GM19023 (cell line): ENCODE measurements around the gene DISP2.
A peak's percentile ranks its signal among the peaks of the same experiment; 100 is the strongest.

Experiments used
- ATAC-seq: cut with Tn5 transposase; IDR thresholded peaks from one replicate; pipeline ENCODE4 v1.9.1; 2021; ENCODE audit warnings: mild to moderate bottlenecking, moderate library complexity; ENCODE audit not compliant: unreplicated experiment

The DISP2 gene

GRCh38 chr15:40328176-40328575 is 29.8 kb upstream of the DISP2 start:
- ATAC-seq, result no peak

GRCh38 chr15:40328751-40329150 is 29.3 kb upstream of the DISP2 start:
- no peak for ATAC-seq

- ATAC-seq, result no peak
Observed at GRCh38 chr15:40329804-40330203, 28.2 kb upstream of the DISP2 start.

GRCh38 chr15:40330368-40330836 is 27.6 kb upstream of the DISP2 start:
- no peak for ATAC-seq

GRCh38 chr15:40331026-40331425 is 27.0 kb upstream of the DISP2 start:
- ATAC-seq, result no peak

- ATAC-seq, result no peak
Observed at GRCh38 chr15:40331637-40332036, 26.4 kb upstream of the DISP2 start.

GRCh38 chr15:40332113-40332781 is 25.8 kb upstream of the DISP2 start:
- ATAC-seq, result no peak

GRCh38 chr15:40333922-40334492 is 24.0 kb upstream of the DISP2 start:
- ATAC-seq, result no peak

GRCh38 chr15:40334541-40334940 is 23.5 kb upstream of the DISP2 start:
- no peak for ATAC-seq

- no peak for ATAC-seq
Observed at GRCh38 chr15:40334941-40335795, 22.9 kb upstream of the DISP2 start.

- ATAC-seq, result no peak
Observed at GRCh38 chr15:40335938-40336743, 21.9 kb upstream of the DISP2 start.

- no peak for ATAC-seq
Observed at GRCh38 chr15:40336744-40337122, 21.3 kb upstream of the DISP2 start.

- ATAC-seq, result no peak
Observed at GRCh38 chr15:40337597-40337996, 20.4 kb upstream of the DISP2 start.

GRCh38 chr15:40338041-40338657 is 19.9 kb upstream of the DISP2 start:
- peak; percentile 49 for ATAC-seq

- no peak for ATAC-seq
Observed at GRCh38 chr15:40338921-40339620, 18.9 kb upstream of the DISP2 start.

- ATAC-seq, result no peak
Observed at GRCh38 chr15:40339621-40339945, 18.4 kb upstream of the DISP2 start.

GRCh38 chr15:40340038-40340739 is 17.8 kb upstream of the DISP2 start:
- ATAC-seq, result no peak

GRCh38 chr15:40340740-40341400 is 17.1 kb upstream of the DISP2 start, which contains the start of gene CCDC9B:
CCDC9B (minus strand) TSS chr15:40340939; CDS start chr15:40340819, 120 bp downstream.
- ATAC-seq, result no peak
